Embryonic facial prominence (tissue), 1 donor: ENCODE measurements around the gene KRT73.

ENCODE experiments used
- DNase-seq: peaks from one replicate; pipeline ENCODE4 v3.0.0-alpha.2; 2016; ENCODE audit errors: extremely low spot score

The KRT73 gene

DNA sequence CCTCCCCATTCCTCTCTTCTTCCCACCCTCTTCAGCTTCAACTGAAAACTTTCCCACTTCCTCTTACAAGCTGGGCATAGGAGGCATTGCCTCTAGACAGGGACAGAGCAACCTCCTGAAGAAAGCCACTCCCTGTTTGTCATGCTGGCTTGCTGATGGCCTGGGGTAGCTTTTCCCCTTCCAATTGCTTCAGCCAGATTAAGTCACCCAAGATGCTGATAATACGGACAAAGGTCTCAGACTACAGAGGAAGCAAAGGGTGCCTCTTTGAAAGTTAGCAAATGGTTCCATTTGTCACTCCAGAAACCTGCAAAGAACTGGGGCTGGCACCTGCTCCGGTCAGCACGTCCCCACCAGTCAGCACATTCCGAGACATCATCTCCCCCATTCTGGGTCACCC, 27.6 kb upstream of the KRT73 start:
- DNase-seq, result no peak

GRCh38 chr12:52645120-52645761, 26.9 kb upstream of the KRT73 start:
- DNase-seq, result no peak

GRCh38 chr12:52644078-52644415, 25.7 kb upstream of the KRT73 start:
- DNase-seq, result no peak

- no peak for DNase-seq
Measured at GRCh38 chr12:52643233-52644077, 25.1 kb upstream of the KRT73 start.

- no peak for DNase-seq
Measured at GRCh38 chr12:52641468-52641867, 23.1 kb upstream of the KRT73 start.

- no peak for DNase-seq
Measured at GRCh38 chr12:52637299-52637698, 18.9 kb upstream of the KRT73 start.

- DNase-seq, result no peak
Measured at GRCh38 chr12:52636592-52637258, 18.4 kb upstream of the KRT73 start.

GRCh38 chr12:52636189-52636588, 17.8 kb upstream of the KRT73 start:
- no peak for DNase-seq

- DNase-seq, result no peak
Measured at GRCh38 chr12:52634266-52635056, 16.1 kb upstream of the KRT73 start.

- DNase-seq, result no peak
Measured at GRCh38 chr12:52633383-52633782, 15.0 kb upstream of the KRT73 start.

DNA sequence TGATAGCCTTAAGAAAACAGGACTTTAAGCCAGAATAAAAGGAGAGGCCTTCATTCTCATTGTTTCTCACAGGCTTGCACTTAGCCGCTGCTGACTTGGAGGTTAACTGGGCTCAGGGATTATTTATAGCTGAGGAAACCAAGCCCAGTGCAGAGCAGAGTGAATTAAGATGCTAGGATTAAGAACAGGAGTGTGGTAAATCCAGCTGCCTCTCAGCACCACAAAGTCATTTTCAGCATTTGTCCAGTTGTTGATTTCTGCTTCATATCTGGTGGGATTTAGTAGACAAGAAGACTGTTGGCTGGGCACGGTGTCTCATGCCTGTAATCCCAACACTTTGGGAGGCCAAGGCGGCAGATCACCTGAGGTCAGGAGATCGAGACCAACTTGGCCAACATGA, 14.3 kb upstream of the KRT73 start:
- no peak for DNase-seq

DNA sequence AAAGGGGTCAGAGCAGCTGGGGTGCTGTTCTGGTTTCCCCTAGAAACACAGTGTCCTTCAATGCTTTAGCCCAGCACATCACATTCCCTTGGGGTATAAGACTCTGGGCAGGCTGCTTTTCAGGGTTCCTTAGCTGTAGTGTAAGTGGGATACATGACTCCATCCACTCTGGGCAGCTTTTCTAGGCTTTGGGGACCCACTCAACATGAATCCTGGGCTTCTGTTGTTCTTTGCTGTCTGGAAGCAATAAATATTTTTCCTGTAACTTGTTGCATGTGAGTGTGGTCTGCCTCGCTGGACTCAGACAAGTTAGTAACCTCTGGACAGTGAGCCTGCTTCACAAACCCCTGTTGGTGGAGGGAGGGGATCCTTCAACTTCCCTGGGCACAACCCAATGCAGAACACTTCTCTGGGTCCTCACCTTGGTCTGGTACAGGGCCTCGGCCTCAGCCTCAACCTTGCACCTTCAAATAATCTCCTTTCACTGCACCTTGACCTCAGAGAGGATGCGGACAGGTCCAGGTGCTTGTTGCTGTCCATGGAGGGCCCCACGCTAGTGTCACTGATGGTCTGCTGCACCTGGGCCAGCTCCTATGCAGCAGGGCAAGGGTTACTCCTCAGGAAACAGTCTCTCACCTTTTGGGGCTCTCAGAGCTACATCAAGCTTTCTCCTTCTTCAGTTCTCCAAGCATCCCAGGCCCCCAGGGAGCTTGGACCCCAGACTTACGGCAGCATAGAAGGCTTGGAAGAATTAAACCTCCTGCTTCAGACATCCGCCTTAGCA, 13.5 kb upstream of the KRT73 start:
- no peak for DNase-seq

- DNase-seq, result no peak
Measured at GRCh38 chr12:52631264-52631663, 12.9 kb upstream of the KRT73 start.

DNA sequence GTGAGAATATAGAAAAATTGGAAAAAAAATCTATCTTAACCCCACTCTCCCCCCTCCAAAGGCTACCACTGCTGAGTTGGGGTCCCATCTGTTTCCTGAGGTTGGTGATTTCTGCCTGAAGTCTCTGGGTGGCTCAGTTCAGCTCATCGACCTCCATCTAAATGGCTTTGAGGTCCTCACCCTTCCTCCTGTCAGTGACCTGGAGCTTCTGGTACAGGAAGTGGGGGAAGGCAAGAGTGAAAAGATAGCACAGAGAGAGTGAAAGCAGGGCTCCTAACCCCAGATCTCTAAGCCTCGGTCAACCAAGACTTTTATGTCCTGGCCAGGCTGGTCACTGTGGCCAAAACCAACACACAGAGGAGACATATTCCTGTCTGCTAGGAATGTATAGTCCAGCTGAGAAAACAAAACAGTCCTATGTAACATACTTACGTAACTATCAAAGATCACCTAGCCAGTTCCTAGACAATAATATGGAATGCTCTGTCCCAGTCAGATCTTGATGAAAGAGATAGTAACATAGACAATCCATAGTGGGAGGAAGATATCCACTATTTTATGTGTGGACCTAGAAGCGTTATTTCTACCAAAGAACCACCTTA, 12.3 kb upstream of the KRT73 start:
- DNase-seq, result no peak

DNA sequence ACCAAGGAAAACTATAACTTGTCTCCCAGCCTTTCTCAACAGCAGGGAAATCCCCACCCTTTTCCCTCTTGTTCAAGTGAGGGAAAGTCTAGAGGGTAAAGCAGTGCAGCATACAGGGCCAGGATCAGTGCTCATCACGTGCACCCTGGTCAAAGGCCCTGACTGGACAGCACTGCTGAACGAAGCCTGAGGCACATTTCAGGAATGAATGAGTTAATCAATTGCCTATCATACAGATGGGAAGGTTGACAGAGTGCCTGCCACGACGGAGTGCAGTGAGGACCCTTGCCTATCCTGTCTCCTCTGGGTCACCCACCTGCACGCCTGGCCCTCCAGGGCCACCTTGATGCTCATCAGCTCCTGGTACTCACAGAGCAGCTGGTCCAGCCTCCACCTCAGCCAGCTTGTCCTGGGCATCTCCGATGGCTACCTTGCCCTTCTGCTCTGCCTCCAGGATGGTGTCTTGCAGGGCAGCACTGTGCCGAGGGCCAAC, 11.7 kb upstream of the KRT73 start:
- DNase-seq, result no peak

DNA sequence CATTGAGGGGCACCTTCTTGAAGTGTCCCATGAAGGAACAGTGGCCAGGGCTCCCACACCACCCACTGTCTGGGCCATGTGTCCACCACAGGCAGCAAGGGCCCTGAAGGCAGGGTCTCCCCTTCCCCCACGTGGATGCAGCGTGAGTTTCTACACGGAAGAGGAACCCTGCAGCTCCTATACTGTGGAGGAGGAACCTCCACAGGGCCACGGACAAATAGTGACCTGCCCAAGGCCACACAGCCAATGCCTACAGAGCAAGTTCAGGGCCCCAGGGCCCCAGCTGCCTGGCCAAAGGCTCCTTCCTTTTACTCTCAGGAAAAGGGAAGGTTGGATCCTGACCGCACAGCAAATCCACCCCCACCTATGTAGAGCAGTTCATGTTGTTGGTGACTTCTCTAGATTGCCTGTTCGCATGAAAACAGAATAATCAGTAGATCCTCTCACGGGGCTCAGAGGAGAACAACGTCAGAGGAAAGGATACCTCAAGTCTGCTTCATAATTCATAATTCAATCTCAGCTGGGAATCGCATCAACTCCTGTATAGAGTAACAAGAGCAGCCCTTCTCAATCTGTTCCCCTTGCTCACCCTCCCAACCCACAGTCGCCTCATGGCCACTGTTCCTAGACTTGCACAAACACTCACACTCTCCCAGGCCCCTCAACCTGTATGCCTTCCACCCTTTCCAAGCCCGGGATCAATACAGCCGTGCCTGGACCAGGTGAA, 11.1 kb upstream of the KRT73 start:
- no peak for DNase-seq

GRCh38 chr12:52628841-52629240, 10.5 kb upstream of the KRT73 start:
- no peak for DNase-seq

DNA sequence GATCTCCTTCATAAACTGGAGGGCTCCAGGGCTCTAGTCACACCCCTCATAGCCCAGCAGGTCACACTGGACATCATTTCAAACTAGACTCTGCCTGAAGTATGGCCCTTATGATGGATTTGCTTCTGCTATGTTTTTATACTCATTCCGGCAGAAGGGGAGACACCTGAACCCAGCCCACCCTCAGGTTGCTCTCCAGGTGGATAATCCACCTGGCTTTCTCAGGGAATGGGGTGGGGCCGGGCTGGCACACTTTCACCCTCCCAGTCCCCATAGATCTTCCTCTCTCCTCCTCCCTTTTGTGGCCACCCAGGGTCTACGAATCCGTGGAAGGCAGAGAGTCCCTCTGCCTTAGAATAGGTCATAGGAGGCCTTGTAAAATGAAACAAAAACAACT, 9.8 kb upstream of the KRT73 start:
- DNase-seq, result no peak

- DNase-seq, result no peak
Measured at GRCh38 chr12:52627395-52628110, 9.2 kb upstream of the KRT73 start.
